K562 (cell line): ENCODE data around the gene SORCS2.

ENCODE experiments used
- EGR1 ChIP-seq: fragments of 450-650 bp; conservative IDR thresholded peaks from 2 replicates; pipeline ENCODE4 v1.6.1; 2017; ENCODE audit warnings: mild to moderate bottlenecking
- EP300 ChIP-seq: IDR thresholded peaks from 2 replicates; pipeline ENCODE4 v1.6.1; 2012; ENCODE audit warnings: low read length, improper control_type of control experiment
- KDM5B ChIP-seq: fragments of 200-600 bp; sonication (generic); IDR thresholded peaks from 2 replicates; pipeline ENCODE4 v1.6.1; 2012; ENCODE audit warnings: low read depth, mild to moderate bottlenecking, moderate library complexity, low read length, control low read depth, inconsistent platforms; ENCODE audit not compliant: insufficient replicate concordance
- POLR2A ChIP-seq: fragments of 450-650 bp; conservative IDR thresholded peaks from 2 replicates; pipeline ENCODE4 v1.6.1; 2016
- POLR2AphosphoS5 ChIP-seq: IDR thresholded peaks from 2 replicates; pipeline ENCODE4 v1.6.1; 2011; ENCODE audit warnings: mild to moderate bottlenecking, low read depth, low read length, moderate library complexity; ENCODE audit not compliant: control insufficient read depth, insufficient read depth
- RAD51 ChIP-seq: fragments of 450-650 bp; IDR thresholded peaks from 2 replicates; pipeline ENCODE4 v1.7.1; 2016; ENCODE audit warnings: low read depth, mild to moderate bottlenecking, borderline replicate concordance
- RCOR1 ChIP-seq, 2 experiments: IDR thresholded peaks; 2 replicates each; pipeline ENCODE4 v1.6.1; 2012; ENCODE audit warnings: low read depth in 2 of 2, low read length in 2 of 2, borderline replicate concordance in 1 of 2, improper control_type of control experiment in 1 of 2
- REST ChIP-seq, 2 experiments: fragments of 450-650 bp; formaldehyde crosslinking in 1 of 2; IDR thresholded peaks; 2 replicates each; pipeline versions ENCODE4 v1.4.0 to v1.6.1; 2014 to 2020; ENCODE audit warnings: mild to moderate bottlenecking in 2 of 2, borderline replicate concordance in 1 of 2, low read depth in 1 of 2
- RNF219 ChIP-seq: fragments of 250-450 bp; sonication (Bioruptor Pico); IDR thresholded peaks from 2 replicates; pipeline ENCODE4 v1.5.0; 2022; ENCODE audit warnings: mild to moderate bottlenecking
- SMARCB1 ChIP-seq: IDR thresholded peaks from 2 replicates; pipeline ENCODE4 v1.6.1; 2011; ENCODE audit warnings: improper control_type of control experiment, low read depth; ENCODE audit not compliant: insufficient read length
- SMC3 ChIP-seq: conservative IDR thresholded peaks from 2 replicates; pipeline ENCODE4 v1.6.1; 2011; ENCODE audit warnings: low read depth, low read length, improper control_type of control experiment; ENCODE audit not compliant: insufficient read depth
- SRSF3 ChIP-seq: fragments of 200-400 bp; formaldehyde crosslinking; IDR thresholded peaks from 2 replicates; pipeline ENCODE4 v1.6.1; 2016; ENCODE audit warnings: mild to moderate bottlenecking, low read length, moderate library complexity; ENCODE audit not compliant: insufficient read depth
- ZNF174 ChIP-seq: fragments of 250-450 bp; sonication (Bioruptor Pico); IDR thresholded peaks from 2 replicates; pipeline ENCODE4 v1.4.0; 2020; ENCODE audit warnings: mild to moderate bottlenecking
- TF ChIP-seq, protein P1 (sequence below): sonication (generic); formaldehyde crosslinking; IDR thresholded peaks from 2 replicates; pipeline ENCODE4 v1.8.1; 2023; ENCODE audit warnings: mild to moderate bottlenecking, missing genetic modification reagents

GRCh38 chr4:7737752-7738457 lies 545.6 kb downstream of the SORCS2 start:
- no peak for TF ChIP-seq EGR1
- TF ChIP-seq EP300 = no peak
- no peak for TF ChIP-seq POLR2AphosphoS5
- no peak for TF ChIP-seq KDM5B
- no peak for TF ChIP-seq SRSF3
- TF ChIP-seq RCOR1 (IDR thresholded peaks at IDR 0.05; ENCODE audit: borderline replicate concordance in 1 of 2, low read depth in 2 of 2, low read length in 2 of 2) = no peak
- no peak for TF ChIP-seq POLR2A
- no peak for TF ChIP-seq RNF219 (CRISPR knock-in tag)
- TF ChIP-seq RAD51 = no peak
- TF ChIP-seq SMC3 = no peak
- TF ChIP-seq SMARCB1 = no peak
- no peak for TF ChIP-seq REST (IDR thresholded peaks at IDR 0.05; ENCODE audit: borderline replicate concordance)
- no peak for TF ChIP-seq REST (CRISPR knock-in tag; IDR thresholded peaks at IDR 0.05; ENCODE audit: low read depth)
- TF ChIP-seq, protein P1, sequence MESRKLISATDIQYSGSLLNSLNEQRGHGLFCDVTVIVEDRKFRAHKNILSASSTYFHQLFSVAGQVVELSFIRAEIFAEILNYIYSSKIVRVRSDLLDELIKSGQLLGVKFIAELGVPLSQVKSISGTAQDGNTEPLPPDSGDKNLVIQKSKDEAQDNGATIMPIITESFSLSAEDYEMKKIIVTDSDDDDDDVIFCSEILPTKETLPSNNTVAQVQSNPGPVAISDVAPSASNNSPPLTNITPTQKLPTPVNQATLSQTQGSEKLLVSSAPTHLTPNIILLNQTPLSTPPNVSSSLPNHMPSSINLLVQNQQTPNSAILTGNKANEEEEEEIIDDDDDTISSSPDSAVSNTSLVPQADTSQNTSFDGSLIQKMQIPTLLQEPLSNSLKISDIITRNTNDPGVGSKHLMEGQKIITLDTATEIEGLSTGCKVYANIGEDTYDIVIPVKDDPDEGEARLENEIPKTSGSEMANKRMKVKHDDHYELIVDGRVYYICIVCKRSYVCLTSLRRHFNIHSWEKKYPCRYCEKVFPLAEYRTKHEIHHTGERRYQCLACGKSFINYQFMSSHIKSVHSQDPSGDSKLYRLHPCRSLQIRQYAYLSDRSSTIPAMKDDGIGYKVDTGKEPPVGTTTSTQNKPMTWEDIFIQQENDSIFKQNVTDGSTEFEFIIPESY (CRISPR knock-in tag) = no peak
- TF ChIP-seq ZNF174 (CRISPR knock-in tag) = no peak
